ENCODE measurements around the gene CACNA2D2. TPM values are rescaled to one million over a fixed set of nuclear protein-coding genes. Genes with fewer than 3 reads are reported as not detected.

The CACNA2D2 gene
- total RNA-seq, 2 donors from 2014 or later, result 5.6 to 9.1 TPM

DNA sequence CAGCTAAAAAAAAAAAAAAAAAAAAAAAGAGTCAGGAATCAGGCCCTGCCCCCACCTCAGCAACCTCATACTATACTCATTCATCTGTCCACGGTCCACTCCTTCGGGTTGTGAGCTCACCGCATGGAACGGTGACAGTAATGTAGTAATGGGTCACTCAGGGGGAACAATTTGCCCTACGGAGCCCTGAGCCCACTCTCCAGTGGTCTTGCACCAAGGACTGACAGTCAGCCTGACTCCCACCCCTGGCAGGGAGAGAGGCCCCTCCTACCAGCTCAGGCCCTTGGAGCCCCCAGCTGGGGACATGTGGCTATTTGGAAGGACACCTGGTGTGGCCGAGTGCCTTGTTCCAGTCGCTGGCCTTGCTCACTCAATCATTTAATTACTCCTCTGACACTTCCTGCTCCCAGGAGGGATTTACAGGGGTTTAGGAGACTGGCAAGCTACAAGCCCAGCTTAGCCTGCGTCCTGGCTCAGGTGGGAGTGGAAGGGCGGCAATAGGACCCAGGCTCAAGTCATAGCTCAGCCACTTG is 19.9 kb upstream of the CACNA2D2 start:
- no peak for DNase-seq (ENCODE audit: low spot score)
- TF ChIP-seq POLR2A (IDR thresholded peaks at IDR 0.05) (no peak), POLR2AphosphoS5 (IDR thresholded peaks at IDR 0.05) (no peak)
- TF ChIP-seq, protein P1, sequence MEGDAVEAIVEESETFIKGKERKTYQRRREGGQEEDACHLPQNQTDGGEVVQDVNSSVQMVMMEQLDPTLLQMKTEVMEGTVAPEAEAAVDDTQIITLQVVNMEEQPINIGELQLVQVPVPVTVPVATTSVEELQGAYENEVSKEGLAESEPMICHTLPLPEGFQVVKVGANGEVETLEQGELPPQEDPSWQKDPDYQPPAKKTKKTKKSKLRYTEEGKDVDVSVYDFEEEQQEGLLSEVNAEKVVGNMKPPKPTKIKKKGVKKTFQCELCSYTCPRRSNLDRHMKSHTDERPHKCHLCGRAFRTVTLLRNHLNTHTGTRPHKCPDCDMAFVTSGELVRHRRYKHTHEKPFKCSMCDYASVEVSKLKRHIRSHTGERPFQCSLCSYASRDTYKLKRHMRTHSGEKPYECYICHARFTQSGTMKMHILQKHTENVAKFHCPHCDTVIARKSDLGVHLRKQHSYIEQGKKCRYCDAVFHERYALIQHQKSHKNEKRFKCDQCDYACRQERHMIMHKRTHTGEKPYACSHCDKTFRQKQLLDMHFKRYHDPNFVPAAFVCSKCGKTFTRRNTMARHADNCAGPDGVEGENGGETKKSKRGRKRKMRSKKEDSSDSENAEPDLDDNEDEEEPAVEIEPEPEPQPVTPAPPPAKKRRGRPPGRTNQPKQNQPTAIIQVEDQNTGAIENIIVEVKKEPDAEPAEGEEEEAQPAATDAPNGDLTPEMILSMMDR (IDR thresholded peaks at IDR 0.05), result no peak
- Histone ChIP-seq H3K4me3 (no peak overlapping the region), H3K9me3 (no peaks in the 10 kb centered on the region), H3K27me3 (replicated peaks; ENCODE audit: insufficient read depth) (no peaks in the 10 kb centered on the region), H3K4me1 (replicated peaks) (no peaks in the 10 kb centered on the region), H3K36me3 (no peaks in the 10 kb centered on the region), H3K27ac (no peak overlapping the region)
- intact Hi-C loops (cut with DNase I), result no loop called here
- WGBS, result 70% methylated on average over 9 of the region's 9 CpGs

DNA sequence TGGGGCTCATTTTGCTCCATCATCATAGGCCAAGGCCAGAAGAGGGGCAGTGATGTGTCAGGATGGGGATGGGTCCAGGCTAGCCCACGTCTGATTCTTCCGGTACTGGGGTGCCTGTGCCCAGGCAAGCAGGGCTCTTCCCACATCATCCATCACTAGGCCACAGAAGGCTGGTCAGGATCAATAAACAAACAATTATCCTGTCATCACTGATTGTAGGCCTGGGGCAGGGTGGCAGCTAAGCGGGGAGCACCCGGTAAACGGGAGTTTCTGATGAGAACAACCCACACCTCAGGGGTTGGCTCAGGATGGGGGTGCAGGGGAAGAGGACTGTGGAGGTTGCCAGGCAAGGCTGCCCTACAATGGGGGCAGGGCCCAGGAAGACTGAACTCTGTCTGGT is 18.1 kb upstream of the CACNA2D2 start:
- Histone ChIP-seq H3K27ac (no peak overlapping the region), H3K4me3 (no peak overlapping the region), H3K36me3 (no peaks in the 10 kb centered on the region), H3K9me3 (no peaks in the 10 kb centered on the region), H3K27me3 (replicated peaks; ENCODE audit: insufficient read depth) (no peaks in the 10 kb centered on the region), H3K4me1 (replicated peaks) (no peaks in the 10 kb centered on the region)
- TF ChIP-seq POLR2AphosphoS5 (IDR thresholded peaks at IDR 0.05), result no peak
- TF ChIP-seq, protein P1 (IDR thresholded peaks at IDR 0.05), result no peak
- TF ChIP-seq POLR2A (IDR thresholded peaks at IDR 0.05), result no peak
- intact Hi-C loops (cut with DNase I), result no loop called here
- 68% methylated on average over 5 of the region's 5 CpGs for WGBS
- DNase-seq (ENCODE audit: low spot score), result no peak

DNA sequence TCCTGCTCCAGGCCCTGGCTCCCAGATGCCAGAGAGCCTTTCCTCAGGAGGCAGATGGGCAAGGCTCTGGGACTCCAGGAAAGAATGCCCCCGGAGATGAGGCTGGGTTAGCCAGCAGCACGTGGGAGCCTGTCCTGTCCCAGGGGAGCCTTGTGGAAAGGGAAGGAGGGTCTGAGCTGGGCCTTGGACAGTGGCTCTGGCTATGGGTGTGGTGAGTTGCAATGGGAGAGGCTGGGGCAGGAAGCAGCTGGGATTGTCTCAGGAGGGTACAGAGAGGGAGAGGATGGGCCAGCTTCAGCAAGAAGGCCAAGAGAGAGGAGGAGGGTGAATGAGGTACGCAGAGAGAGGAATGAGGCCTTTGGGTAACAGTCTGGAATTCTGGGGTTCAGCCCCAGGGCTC is 17.4 kb upstream of the CACNA2D2 start:
- Histone ChIP-seq H3K27ac (no peak overlapping the region), H3K36me3 (no peaks in the 10 kb centered on the region), H3K9me3 (no peaks in the 10 kb centered on the region), H3K4me3 (no peak overlapping the region), H3K4me1 (replicated peaks) (no peaks in the 10 kb centered on the region), H3K27me3 (replicated peaks; ENCODE audit: insufficient read depth) (no peaks in the 10 kb centered on the region)
- TF ChIP-seq POLR2AphosphoS5 (IDR thresholded peaks at IDR 0.05) (no peak), POLR2A (IDR thresholded peaks at IDR 0.05) (no peak)
- TF ChIP-seq, protein P1 (IDR thresholded peaks at IDR 0.05), result no peak
- DNase-seq (ENCODE audit: low spot score), result no peak
- 55% methylated on average over 3 of the region's 3 CpGs for WGBS
- intact Hi-C loops (cut with DNase I), result no loop called here

DNA sequence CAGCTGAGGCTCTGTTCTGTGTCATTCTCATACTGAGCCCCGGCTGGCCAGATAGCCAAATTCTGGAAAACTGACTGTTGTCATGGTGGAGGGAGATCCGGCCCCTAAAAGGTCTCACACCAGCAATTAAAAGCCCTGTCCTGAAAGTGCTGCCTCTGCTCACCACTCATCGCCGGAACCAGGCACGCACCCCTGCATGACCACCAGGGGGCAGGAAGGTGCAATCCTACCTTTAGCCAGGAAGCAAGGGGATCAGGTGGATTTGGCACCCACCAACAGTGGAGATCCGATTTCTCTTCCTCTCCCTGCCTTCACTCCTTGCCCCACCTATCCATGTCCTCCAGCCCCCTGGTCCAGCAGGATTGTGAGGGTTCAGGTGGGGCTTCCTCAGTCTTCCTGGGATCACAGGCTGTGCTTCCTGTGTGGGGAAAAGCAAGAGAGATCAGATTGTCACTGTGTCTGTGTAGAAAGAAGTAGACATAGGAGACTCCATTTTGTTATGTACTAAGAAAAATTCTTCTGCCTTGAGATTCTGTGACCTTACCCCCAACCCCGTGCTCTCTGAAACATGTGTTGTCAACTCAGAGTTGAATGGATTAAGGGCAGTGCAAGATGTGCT is 16.1 kb upstream of the CACNA2D2 start:
- Histone ChIP-seq H3K9me3 (no peaks in the 10 kb centered on the region), H3K27me3 (replicated peaks; ENCODE audit: insufficient read depth) (no peaks in the 10 kb centered on the region), H3K4me3 (no peak overlapping the region), H3K27ac (no peak overlapping the region), H3K36me3 (no peaks in the 10 kb centered on the region), H3K4me1 (replicated peaks) (no peaks in the 10 kb centered on the region)
- peak; percentile 54 for DNase-seq (ENCODE audit: low spot score)
- 18% methylated on average over 7 of the region's 7 CpGs for WGBS
- TF ChIP-seq POLR2A (IDR thresholded peaks at IDR 0.05) (no peak), POLR2AphosphoS5 (IDR thresholded peaks at IDR 0.05) (peak; percentile 22)
- TF ChIP-seq, protein P1 (IDR thresholded peaks at IDR 0.05), result peak; percentile 77 to 92 (median 82)
- intact Hi-C loops (cut with DNase I), result no loop called here

DNA sequence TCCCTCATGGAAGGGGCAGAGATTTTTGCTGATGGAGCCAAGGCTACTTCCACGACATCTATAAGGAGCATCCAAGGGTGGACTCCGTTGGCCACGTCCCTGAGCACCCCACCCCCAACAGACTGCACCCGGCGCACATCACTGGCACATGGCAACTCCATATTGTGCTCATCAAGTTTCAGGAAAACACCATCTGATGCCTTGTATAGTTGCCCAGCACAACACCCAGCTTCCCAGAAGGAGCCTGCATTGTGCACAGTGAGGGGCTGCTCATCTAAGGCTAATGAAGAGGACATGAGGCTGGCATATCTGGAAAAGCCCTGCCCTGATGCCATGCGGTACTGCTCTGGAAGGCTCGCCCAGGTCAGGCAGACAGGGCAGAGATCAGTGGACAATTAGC is 15.0 kb upstream of the CACNA2D2 start:
- Histone ChIP-seq H3K9me3 (no peaks in the 10 kb centered on the region), H3K27ac (no peak overlapping the region), H3K36me3 (no peaks in the 10 kb centered on the region), H3K27me3 (replicated peaks; ENCODE audit: insufficient read depth) (no peaks in the 10 kb centered on the region), H3K4me3 (no peak overlapping the region), H3K4me1 (replicated peaks) (no peaks in the 10 kb centered on the region)
- intact Hi-C loops (cut with DNase I), result no loop called here
- WGBS, result 94% methylated on average over 7 of the region's 7 CpGs
- TF ChIP-seq, protein P1 (IDR thresholded peaks at IDR 0.05), result no peak
- TF ChIP-seq POLR2A (IDR thresholded peaks at IDR 0.05) (no peak), POLR2AphosphoS5 (IDR thresholded peaks at IDR 0.05) (no peak)
- no peak for DNase-seq (ENCODE audit: low spot score)

Data from prostate gland (tissue), 2 donors.